Measurements from ENCODE around the gene IFNA6.
"Not testable (repeated sequence)": the region's sequence is repeated elsewhere in the genome, so short reads cannot be mapped to it uniquely, and the experiment has no call there.

Gene IFNA6

DNA sequence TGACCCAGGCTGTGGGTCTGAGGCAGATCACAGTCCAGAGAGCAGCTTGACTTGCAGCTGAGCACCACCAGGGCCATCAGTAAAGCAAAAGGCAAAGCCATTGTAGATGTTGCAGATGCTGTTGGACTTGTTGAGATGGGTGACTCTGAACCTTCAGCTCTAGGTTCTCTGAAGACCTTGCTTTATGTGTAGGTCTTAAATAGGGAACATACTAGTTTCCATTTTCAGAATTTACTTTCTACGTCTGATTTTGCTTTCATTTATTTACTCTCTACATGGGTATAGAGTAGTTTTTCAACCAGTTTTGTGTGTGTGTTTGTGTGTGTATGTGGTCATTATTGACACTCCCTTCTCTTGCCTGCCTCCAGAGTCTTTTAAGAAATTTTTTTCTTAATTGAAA lies at the start of gene IFNA6:
Gene IFNA6 (minus strand): TSS at position 101 of the 400 bp plus-strand sequence. CDS start 0 bp downstream, at position 101.
- no peak for DNase-seq (ENCODE audit: low read depth in 2 of 2)

DNA sequence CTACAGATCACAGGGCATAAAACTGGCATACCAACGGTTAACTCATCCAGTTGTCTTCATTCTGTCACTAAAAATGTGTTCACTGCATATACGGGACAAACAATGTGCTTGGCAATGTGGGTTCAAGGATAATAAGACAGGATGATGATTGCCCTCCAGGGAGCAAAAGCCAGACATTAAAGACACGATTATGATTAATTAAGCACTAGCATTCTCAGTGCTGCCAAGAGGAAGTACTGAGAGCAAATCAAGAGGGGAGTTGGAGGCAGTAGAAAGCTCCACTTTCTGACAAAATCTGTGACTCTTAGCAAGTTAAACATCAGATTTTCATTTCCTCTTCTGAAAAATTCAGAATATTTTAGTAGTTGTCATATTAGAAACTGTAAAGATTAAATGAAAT lies 49.3 kb upstream of the IFNA6 start:
- no peak for DNase-seq (ENCODE audit: low read depth in 2 of 2)

DNA sequence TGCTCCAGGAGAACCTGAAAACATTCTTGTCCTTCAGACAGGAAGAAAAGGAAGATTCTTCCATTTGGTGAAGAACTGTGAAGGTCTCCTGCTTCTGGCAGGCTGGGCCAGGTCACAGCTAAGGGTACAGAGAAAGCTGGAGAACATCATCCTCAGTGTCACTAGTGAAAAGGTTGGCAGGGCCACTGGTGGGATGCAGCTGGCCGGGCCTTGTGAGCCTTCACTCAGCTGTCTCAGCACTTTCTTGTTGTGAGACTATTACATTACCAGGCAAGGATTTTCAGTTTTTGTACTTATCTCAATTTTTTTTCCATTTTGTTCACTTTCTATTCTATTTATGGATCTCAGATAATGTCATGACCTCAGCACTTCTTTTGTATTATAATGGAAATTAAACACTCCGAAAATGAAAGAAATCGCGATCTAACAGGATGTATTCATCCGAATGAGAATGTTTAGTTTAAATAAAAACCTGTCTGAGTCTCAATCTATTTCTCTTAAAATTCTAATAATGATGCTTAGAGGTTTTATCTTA lies 48.3 kb upstream of the IFNA6 start:
- DNase-seq (ENCODE audit: low read depth in 2 of 2) = no peak

DNA sequence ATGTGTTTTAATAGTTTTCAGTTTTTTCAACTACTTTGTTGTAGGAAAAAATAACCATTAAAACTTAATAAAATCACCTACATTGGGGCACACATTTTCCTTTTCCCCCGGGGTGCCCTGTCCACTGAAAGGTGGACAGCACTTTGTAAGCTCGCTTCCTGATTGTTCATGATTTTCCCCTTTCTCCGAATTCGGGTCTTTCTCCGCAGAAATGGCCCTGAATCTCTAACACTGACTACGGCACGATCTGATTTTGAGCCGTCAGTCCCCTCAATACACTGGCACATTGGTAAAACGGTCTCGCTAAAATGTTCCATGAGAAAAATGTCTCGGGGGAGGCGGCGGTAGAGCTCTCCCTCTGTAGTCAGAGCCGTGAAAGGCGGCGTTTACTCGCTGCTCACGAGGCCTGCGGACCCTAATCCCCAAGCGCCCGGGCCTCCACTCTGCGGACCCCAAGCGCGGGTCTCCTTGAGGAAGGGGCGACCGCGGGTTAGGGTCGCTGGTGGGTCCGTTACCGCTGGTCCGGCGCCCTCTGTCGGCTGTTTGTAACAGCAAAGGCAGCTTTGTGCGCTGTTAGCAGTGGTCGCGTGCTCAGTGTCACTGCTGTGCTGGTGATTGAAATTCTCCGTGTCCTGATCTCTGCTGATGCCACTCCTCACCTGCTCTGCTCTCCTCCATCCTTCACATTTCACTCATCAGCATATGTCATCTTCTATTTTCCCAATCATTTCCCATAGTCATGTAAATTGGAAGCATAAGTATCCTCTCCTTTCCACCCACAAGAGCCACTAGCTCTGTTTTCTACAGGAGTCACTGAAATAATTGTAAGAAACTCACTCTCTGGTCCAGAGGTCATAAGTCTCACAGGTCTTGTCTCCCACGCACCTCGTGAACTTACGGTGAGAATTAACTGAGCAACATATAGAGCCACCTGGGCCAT lies 45.4 kb upstream of the IFNA6 start:
- DNase-seq (ENCODE audit: low read depth in 2 of 2) = peak; percentile 25 to 37

DNA sequence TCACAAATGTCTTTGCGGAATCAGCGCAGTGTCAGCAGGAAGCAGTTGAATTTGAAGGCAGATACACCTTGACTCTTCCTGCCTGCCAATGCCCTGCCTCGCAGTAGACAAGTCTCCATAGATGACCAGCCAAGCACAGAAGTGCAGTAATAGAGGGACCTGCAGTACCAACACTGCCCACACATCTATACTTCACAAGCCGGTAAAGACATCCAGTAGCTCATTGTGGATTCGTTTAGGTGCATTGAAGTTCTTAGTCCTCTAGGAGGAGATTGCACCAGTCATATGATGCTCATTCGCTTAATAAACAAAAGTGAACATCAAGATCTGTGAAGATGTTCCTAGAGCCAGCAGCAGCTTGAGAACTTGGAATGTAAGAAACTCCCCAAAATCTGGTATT lies 41.6 kb upstream of the IFNA6 start:
- no peak for DNase-seq (ENCODE audit: low read depth in 2 of 2)

DNA sequence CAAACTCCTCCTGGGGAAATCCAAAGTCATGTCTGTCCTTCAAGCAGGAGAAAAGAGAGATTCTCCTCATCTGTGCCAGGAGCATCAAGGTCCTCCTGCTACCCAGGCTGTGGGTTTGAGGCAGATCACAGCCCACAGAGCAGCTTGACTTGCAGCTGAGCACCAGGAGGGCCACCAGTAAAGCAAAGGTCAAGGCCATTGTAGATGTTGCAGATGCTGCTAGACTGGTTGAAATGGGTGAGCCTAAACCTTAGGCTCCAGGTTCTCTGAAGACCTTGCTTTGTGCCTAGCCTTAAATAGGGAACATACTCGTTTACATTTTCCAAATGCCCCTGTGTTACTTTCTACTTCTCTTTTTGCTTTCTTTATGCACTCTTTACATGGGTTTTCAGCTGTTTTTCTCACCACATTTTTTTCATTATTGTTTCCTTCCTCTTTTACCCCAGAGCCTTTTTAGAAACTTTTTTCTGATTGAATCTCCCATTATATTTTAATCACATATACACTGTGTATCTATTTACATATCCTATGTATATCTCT lies 34.5 kb upstream of the IFNA6 start, which contains the start of gene IFNA2:
Gene IFNA2 (minus strand): TSS at position 268 of the 540 bp plus-strand sequence. CDS start 69 bp downstream, at position 199.
- no peak for DNase-seq (ENCODE audit: low read depth in 2 of 2)

DNA sequence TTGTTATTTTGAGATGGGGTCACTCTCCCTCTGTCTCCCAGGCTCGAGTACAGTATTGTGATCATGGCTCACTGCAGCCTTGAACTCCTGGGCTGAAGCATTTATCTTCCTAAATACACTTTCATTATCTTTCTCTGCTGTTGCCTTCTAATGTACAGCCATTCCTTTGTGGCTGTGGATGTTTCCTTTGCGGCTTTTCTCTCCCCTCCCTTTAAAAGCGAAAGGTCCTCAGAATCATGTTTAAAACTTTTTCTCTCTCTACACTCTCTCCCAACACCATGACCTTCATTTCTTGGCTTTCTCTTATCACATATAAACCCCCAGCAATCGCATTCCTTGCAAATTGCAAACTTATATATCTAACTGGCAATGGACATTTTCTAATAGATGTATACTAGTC lies 32.9 kb upstream of the IFNA6 start:
- DNase-seq (ENCODE audit: low read depth in 2 of 2) = no peak

DNA sequence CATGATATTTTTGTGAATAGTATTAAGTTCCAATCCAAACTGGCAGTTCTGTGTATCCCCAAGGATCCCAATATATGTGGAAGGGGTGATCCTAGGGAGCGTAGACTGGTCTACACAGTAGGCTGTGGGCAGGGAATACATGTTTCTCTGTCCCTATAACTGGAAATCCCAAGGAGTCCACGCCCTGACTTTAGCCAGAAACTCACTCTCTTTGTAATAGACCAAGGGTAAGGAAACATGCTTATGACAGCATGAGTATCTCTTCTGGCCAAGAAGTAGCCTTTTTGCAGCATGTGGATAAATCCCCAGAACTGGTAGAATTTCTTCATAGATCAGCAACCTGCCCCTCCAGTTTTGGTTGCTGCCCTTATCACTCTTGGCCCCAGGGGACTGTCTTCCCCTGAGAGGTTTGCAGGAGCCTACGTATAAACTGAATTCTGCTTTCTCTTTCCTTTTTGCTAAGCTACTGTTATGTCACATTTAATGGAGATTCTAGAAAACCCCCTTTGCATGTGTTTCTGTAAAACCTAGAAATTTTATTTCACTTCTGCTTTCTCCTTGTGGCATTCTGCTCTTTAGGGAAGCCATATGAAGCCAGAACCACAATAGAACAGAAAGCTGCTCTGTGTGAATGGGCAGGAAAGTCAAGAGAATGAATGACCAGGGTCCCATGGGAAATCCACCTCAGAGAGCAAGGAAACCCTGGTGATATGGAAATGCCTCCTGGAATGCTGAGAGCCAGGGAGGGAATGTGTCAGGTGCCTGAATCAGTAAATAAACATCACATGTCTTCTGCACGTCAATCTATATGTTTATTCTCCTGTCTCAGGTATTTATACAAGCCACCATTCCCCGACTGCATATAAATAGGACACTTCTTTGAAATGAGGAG lies 31.0 kb upstream of the IFNA6 start:
- DNase-seq (ENCODE audit: low read depth in 2 of 2) = no peak

DNA sequence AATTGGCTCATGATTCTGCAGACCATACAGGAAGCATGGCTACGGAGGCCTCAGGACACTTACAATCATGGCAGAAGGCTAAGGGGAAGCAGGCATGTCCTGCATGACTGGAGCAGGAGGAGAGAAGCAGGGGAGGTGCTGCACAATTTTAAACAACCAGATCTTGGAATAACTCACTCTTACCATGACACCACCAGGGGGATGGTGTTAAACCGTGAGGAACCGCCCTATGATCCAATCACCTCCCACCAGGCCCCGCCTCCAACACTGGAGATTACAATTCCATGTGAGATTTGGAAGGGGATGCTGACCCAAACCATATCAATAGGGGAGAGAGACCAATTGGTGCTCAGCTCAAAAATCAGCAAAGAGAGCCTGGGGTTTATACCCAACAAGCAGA lies 20.8 kb upstream of the IFNA6 start:
- DNase-seq (ENCODE audit: low read depth in 2 of 2) = not testable (repeated sequence)

DNA sequence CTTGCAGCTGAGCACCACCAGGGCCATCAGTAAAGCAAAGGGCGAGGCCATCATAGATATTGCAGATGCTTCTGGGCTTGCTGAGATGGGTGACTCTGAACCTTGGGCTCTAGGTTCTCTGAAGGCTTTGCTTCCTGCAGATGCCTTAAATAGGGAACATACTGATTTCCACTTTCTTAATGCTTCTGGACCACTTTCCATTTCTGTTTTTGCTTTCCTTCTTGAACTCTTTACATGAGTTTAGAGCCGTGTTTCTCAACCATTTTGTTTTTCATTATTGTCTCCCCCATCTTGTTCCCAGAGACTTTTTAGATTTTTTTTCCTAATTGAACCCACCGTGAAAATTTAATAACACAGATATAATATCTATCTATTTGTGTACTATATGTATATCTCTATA lies 17.3 kb upstream of the IFNA6 start, which contains the start of gene IFNA13:
Gene IFNA13 (minus strand): TSS at position 101 of the 400 bp plus-strand sequence. CDS start 47 bp downstream, at position 54.
- DNase-seq (ENCODE audit: low read depth in 2 of 2) = no peak

DNA sequence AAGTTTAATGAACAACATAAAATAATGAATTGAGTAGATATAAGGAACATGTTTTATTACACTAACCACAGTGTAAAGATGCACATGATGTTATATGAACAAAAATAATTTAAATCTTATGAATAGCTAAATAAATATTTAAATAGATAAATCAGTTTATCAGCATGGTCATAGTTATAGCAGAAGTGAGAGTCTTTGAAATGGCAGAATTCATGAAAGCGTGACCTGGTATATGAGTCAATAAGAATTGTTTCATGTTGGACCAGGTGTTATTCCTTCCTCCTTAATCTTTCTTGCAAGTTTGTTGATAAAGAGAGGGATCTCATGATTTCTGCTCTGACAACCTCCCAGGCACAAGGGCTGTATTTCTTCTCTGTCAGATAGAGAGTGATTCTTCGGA lies 16.5 kb upstream of the IFNA6 start:
- not testable (repeated sequence) for DNase-seq (ENCODE audit: low read depth in 2 of 2)

DNA sequence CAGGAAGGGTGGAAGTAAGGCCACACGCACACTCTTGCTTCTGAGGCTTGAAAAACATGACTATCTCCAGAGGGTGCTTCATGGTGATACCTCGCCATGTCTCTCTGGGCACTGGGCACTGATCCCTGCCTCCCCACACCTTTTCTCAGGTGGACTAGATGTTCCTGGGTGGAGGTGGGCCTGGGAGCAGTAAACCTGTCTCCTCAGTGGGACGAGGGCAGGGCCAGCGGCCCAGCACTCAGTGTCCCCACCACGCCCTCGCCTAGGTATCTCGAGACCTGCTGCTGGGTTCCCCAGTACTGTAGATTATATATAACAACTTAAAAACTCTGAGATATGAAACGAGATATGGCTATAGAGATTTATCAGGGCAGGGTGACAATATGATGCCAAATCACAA lies 11.6 kb upstream of the IFNA6 start:
- DNase-seq (ENCODE audit: low read depth in 2 of 2) = no peak

DNA sequence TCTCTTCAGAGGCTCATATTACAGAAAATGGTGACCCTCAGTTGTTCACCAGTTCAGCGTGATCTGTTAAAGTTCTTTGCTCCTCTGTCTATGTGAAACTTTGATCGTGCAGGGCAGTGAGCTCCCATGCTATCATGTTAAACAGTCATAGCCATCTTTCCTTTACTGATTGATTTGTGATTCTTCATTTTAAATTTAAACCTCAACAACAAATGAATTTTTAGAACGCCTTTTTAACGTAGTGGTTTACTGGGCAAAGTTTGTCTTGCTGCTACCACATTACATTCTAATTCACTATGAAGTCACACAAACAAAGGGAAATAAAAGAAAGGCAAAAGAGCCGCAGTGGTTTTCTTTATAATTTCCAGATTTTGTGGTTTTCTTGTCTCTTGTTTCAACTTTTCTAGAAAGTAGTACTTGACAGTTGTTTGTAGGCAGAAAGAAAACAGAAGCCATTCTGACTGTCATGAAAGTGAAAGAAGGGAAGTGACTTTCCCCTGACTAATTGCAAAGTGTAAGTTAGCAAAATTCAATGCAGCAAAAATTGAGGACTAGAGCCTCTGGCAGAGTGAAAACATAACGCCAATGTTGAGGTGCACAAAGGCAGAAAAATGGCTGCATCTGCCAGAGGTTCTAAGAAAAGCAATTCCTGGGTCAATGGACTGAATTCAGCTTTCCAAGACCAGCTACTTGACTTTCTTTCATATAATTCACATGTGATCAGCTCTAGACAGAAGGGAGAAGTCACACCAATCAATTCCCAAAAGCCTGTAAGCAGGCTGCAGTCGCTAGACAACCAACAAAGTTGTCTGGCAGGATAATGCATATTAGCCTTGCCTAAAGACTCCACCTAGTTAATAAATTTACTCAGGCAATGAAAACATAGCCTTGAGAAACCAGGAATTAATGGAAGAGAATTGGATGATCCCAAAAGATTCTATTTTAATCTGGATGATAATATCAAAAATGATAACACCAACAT lies 7.1 kb upstream of the IFNA6 start:
- DNase-seq (ENCODE audit: low read depth in 2 of 2) = no peak

DNA sequence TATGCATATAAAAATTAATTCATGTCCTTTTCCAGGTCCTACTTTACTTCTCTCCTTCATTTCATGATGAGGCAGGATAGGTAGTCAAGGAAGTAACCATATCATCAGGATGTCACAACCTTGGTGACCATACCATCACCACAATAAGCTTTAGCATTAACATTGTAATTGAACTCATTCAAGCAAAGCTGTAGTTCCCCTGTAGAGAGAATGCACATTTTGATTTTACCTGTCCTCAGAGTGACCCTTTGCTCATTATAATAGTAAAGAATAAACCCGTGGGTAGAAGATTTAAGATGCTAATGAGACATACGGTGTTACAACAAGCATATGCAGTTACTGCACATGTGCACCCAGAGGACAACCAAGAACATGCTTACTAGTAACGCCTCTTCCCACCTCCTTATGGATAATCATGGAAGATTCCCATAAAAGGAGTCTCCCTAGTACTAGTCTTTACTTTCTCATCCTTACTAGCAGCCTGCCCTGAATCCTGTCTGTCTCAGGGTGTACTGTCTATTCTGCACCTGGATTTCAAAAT lies 2.2 kb downstream of the IFNA6 start:
- DNase-seq (ENCODE audit: low read depth in 2 of 2) = no peak

DNA sequence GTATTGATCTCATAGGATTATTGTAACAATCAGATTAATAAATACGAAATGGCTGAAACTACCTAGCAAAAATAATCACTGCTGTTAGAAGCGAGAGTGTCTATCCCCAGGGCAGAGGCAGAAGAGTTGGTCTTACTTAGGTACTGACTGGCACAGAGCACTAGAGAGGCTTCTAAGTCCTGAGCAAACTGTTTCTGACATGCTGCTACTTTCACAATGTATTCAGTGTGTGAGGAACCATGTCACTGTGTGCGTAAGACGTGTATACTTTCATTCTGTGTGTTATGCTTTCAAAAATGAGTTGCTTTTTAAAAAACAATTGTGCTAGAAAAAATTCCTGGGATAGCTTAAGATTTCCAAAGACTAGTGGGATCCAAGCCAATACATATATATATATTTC lies 10.0 kb downstream of the IFNA6 start:
- no peak for DNase-seq (ENCODE audit: low read depth in 2 of 2)

DNA sequence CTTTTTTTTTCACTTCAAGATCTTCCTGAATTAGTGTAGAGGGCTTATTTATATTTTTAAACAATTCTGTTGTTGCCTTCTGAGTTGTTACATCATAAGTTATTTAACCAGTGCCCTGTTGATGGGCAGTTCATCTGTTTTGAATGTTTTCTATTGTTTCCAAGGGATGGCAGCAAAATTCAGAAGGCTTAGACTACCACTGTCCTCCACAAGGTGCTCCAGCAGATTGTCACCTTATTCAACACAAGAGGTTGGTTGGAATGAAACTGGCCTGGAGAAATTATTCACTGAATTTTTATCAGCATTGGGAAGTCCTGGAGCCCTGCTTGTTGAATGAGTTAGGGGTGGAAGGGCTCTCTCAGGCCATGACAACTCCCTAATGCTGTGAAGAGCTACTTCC lies 14.2 kb downstream of the IFNA6 start:
- DNase-seq (ENCODE audit: low read depth in 2 of 2) = no peak

DNA sequence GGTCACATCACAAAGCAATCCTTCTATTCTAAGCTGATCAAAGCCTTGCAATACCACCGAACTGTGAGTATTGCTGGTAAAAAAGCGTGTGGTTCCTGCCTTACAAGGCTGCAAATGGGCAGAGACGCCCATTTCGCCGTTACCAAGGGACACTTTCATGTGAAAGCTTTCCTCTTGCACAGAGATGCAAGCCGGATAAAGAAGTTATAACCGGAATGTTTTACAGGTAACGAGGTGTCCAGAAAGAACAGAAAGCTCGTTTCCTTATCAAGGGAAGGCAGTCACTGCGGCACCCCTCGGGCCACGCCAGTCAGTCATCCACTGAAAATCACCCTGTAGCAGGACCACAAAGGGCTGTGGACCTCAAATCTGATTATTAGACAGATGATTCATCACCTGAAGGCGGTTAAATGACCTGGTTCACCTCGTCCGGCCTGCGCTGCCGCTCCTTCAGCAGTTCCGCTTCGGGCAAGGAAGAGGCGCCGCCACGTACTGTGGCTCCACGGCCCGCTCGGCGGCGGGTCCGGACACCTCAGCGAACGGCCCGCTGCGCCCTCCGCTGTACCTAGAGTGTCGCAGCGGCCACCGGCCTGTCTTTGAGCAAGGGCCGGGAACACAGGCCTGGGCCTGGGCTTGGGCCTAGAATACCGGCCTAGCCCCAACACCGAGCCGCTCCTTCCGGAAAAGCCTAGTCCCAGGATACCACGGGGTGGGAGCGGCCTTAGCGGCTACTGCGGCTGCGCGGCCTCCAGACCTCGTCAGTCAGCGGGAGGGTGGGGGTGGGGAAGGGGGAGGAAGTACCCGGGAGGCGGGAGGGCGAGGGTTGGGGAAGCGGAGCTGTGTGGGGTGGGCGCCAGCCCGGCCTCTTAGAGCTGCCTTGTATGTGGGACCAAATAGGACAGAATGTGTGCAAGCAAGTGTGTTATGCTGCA lies 15.7 kb downstream of the IFNA6 start, which contains the start of gene KLHL9:
Gene KLHL9 (minus strand): TSS at position 704 of the 932 bp plus-strand sequence. CDS start 545 bp downstream, at position 159.
- DNase-seq (ENCODE audit: low read depth in 2 of 2) = peak; percentile 73 to 81

DNA sequence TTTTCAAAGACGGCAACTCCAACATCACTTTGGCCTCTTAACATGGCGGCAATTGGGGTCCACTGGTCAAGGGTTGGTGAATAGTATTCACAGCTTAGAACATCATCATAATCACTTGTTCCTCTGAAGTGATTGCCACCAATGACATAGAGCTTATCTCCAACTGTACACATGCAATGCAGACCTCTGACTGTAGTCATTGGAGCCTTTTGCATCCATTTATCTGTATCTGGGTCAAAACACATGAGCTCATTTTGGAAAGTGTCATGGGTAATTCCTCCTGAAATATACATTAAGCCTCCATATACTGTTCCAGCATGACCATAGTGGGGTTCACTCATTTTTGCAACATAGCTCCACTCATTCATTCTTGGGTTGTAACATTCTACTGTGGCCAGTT lies 17.5 kb downstream of the IFNA6 start:
- DNase-seq (ENCODE audit: low read depth in 2 of 2) = no peak

Data from stimulated activated CD8-positive, alpha-beta memory T cell treated with anti-CD3 and anti-CD28 coated beads, Interleukin-7, amount 100 ng/mL, for 4 hours (primary cell).